DOHH2 (cell line): Measurements from ENCODE around the gene DEDD.

Experiments used
- H3F3A ChIP-seq: fragments of 200-600 bp; sonication (generic), shearing (Covaris generic); 2 replicates; pipeline ENCODE4 v1.6.0; 2016; ENCODE audit warnings: antibody characterized with exemption, mild to moderate bottlenecking; ENCODE audit not compliant: control insufficient read depth, insufficient read depth
- H3K27ac ChIP-seq: fragments of 200-600 bp; sonication (generic); 2 replicates; pipeline ENCODE4 v1.5.1; 2014; ENCODE audit warnings: low read depth, mild to moderate bottlenecking, low read length, moderate library complexity
- H3K27me3 ChIP-seq: fragments of 200-600 bp; sonication (generic); 2 replicates; pipeline ENCODE4 v1.6.1; 2014; ENCODE audit warnings: mild to moderate bottlenecking, low read length, mixed read lengths; ENCODE audit not compliant: control insufficient read depth
- H3K36me3 ChIP-seq: fragments of 200-600 bp; sonication (generic); 2 replicates; pipeline ENCODE4 v1.6.1; 2014; ENCODE audit warnings: mild to moderate bottlenecking, low read length, moderate library complexity, mixed read lengths; ENCODE audit not compliant: control insufficient read depth
- H3K4me1 ChIP-seq: fragments of 200-600 bp; sonication (generic); 2 replicates; pipeline ENCODE4 v1.6.1; 2014; ENCODE audit warnings: mild to moderate bottlenecking, low read length, mixed read lengths; ENCODE audit not compliant: control insufficient read depth
- H3K4me2 ChIP-seq: fragments of 200-600 bp; sonication (generic); 2 replicates; pipeline ENCODE4 v1.6.0; 2014; ENCODE audit warnings: mild to moderate bottlenecking, low read length, moderate library complexity
- H3K4me3 ChIP-seq: fragments of 200-600 bp; sonication (generic); 2 replicates; pipeline ENCODE4 v1.5.1; 2014; ENCODE audit warnings: mild to moderate bottlenecking, low read length, mixed read lengths
- H3K79me2 ChIP-seq: fragments of 200-600 bp; sonication (generic); 2 replicates; pipeline ENCODE4 v1.6.1; 2014; ENCODE audit warnings: mild to moderate bottlenecking, low read length, mixed read lengths; ENCODE audit not compliant: control insufficient read depth
- H3K9me2 ChIP-seq: fragments of 200-600 bp; sonication (generic); replicated peaks from 2 replicates; pipeline ENCODE4 v1.6.1; 2014; ENCODE audit warnings: mild to moderate bottlenecking, low read length, mixed read lengths; ENCODE audit not compliant: control insufficient read depth
- H3K9me3 ChIP-seq: fragments of 200-600 bp; sonication (generic); 2 replicates; pipeline ENCODE4 v1.6.1; 2014; ENCODE audit warnings: antibody characterized with exemption, low read length, mixed read lengths; ENCODE audit not compliant: control insufficient read depth, insufficient read depth
- H4K20me1 ChIP-seq: fragments of 200-600 bp; sonication (generic); 2 replicates; pipeline ENCODE4 v1.6.0; 2014; ENCODE audit warnings: low read depth, mild to moderate bottlenecking, antibody characterized with exemption, low read length, moderate library complexity; ENCODE audit not compliant: control insufficient read depth, insufficient read depth
- EZH2phosphoT487 ChIP-seq: fragments of 200-600 bp; sonication (generic); IDR thresholded peaks from 2 replicates; pipeline ENCODE4 v1.6.1; 2017; ENCODE audit warnings: borderline replicate concordance, mild to moderate bottlenecking, antibody characterized with exemption, low read length, moderate library complexity, mixed read lengths
- TF ChIP-seq, protein P1 (sequence below): fragments of 200-600 bp; sonication (generic); IDR thresholded peaks from one replicate; pipeline ENCODE4 v1.5.1; 2014; ENCODE audit warnings: antibody characterized with exemption, mild to moderate bottlenecking, low read depth, low read length; ENCODE audit not compliant: poor library complexity, severe bottlenecking

The DEDD gene

GRCh38 chr1:161132410-161133219, at the start of gene DEDD:
Gene DEDD, minus strand, starts transcription at chr1:161132667. Its CDS starts 8,205 bp downstream, at chr1:161124462.
- Histone ChIP-seq H3K9me2 (no peaks in the 10 kb centered on the region), H3K4me2 (peak within 1 kb of the TSS; percentile 78), H3K4me1 (peaks cover 23% of the 10 kb centered on the region), H3F3A (peaks cover 2% of the 10 kb centered on the region; the same call in 1 of the 2 replicates), H3K9me3 (no peaks in the 10 kb centered on the region), H4K20me1 (no peaks in the 10 kb centered on the region), H3K4me3 (peak within 1 kb of the TSS; percentile 85), H3K36me3 (peaks cover 36% of the 10 kb centered on the region), H3K79me2 (peaks cover 52% of the 10 kb centered on the region), H3K27me3 (no peaks in the 10 kb centered on the region), H3K27ac (peak within 1 kb of the TSS; percentile 50)
- no peak for TF ChIP-seq EZH2phosphoT487
- TF ChIP-seq, protein P1, sequence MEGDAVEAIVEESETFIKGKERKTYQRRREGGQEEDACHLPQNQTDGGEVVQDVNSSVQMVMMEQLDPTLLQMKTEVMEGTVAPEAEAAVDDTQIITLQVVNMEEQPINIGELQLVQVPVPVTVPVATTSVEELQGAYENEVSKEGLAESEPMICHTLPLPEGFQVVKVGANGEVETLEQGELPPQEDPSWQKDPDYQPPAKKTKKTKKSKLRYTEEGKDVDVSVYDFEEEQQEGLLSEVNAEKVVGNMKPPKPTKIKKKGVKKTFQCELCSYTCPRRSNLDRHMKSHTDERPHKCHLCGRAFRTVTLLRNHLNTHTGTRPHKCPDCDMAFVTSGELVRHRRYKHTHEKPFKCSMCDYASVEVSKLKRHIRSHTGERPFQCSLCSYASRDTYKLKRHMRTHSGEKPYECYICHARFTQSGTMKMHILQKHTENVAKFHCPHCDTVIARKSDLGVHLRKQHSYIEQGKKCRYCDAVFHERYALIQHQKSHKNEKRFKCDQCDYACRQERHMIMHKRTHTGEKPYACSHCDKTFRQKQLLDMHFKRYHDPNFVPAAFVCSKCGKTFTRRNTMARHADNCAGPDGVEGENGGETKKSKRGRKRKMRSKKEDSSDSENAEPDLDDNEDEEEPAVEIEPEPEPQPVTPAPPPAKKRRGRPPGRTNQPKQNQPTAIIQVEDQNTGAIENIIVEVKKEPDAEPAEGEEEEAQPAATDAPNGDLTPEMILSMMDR: peak; percentile 31

DNA sequence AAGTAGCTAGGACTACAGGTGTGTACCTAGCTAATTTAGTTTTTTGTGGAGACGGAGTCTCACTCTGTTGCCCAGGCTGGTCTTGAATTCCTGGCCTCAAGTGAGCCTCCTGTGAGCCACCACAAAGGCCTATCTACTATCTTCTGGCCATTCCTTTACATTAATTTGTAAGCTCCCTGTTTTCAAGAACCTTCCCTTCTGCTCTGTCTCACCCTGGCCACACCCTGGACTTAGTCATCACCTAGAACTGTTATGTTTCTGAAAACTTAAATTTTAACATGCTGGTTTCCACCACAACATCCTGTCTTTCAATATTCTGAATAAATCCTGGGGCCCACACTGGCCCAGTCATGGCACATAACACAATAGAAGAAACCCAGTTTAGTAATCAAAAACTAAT, 49.7 kb upstream of the DEDD start:
- no peaks in the 10 kb centered on the region for H3K27me3 ChIP-seq
- peaks cover 16% of the 10 kb centered on the region for H3F3A ChIP-seq
- peaks cover under 1% of the 10 kb centered on the region; the same call in 1 of the 2 replicates for H3K79me2 ChIP-seq
- H3K36me3 ChIP-seq: no peaks in the 10 kb centered on the region
- no peaks in the 10 kb centered on the region for H4K20me1 ChIP-seq
- H3K4me1 ChIP-seq: peaks cover 56% of the 10 kb centered on the region
- TF ChIP-seq, protein P1: no peak
- no peak for TF ChIP-seq EZH2phosphoT487
- H3K4me3 ChIP-seq: no peak overlapping the region
- H3K4me2 ChIP-seq: no peak overlapping the region
- H3K9me3 ChIP-seq: no peaks in the 10 kb centered on the region
- no peaks in the 10 kb centered on the region for H3K9me2 ChIP-seq
- H3K27ac ChIP-seq: no peak overlapping the region

GRCh38 chr1:161180639-161181038, 48.2 kb upstream of the DEDD start:
- TF ChIP-seq, protein P1: peak; percentile 49
- no peak for TF ChIP-seq EZH2phosphoT487
- H3K4me1 ChIP-seq: peaks cover 51% of the 10 kb centered on the region
- no peak overlapping the region for H3K27ac ChIP-seq
- H3K36me3 ChIP-seq: peaks cover 3% of the 10 kb centered on the region
- no peaks in the 10 kb centered on the region for H4K20me1 ChIP-seq
- H3F3A ChIP-seq: peaks cover 4% of the 10 kb centered on the region; the same call in 1 of the 2 replicates
- no peaks in the 10 kb centered on the region for H3K9me2 ChIP-seq
- H3K27me3 ChIP-seq: no peaks in the 10 kb centered on the region
- peaks cover 16% of the 10 kb centered on the region for H3K79me2 ChIP-seq
- H3K4me3 ChIP-seq: no peak overlapping the region
- no peaks in the 10 kb centered on the region for H3K9me3 ChIP-seq
- no peak overlapping the region for H3K4me2 ChIP-seq
